HG03139 (cell line): Measurements from ENCODE around the gene UBC.
A peak's percentile ranks its signal among the peaks of the same experiment; 100 is the strongest.

ENCODE experiments used
- ATAC-seq: cut with Tn5 transposase; IDR thresholded peaks from one replicate; pipeline ENCODE4 v1.9.1; 2021; ENCODE audit not compliant: unreplicated experiment

Gene UBC

DNA sequence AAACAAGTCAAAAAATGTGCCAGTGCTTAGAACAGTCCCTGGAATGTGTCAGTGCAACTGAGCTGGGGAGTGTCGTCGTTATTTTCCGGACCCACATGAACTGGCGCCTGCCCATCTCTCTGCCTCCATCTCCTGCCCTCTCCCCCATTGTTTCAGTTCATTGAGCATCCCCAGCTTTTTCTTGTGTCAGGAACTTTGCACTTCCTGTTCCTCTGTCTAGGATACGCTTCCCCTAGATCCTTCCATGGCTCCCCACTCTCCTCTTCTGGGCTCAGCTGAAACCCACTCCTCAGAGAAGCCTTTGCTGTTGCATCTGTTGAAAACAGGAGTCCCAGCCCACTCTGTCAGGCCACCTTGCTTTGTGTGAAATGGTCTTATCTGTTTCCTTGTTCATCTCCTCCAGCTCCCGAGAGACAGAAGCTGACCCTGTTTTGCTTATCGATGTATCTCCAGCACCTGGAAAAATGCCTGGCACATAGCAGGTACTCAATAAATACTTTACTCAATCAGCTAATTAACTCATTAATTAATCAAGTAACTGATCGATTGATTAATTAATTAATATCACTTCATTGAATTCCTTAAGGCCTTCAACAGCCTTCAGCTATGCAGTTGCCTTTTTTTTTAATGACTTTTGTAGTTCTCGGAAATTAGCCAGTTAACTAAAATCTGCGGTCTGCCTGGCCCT is 48.1 kb downstream of the UBC start:
- no peak for ATAC-seq

GRCh38 chr12:124865728-124866127 is 48.7 kb downstream of the UBC start:
- ATAC-seq: no peak

DNA sequence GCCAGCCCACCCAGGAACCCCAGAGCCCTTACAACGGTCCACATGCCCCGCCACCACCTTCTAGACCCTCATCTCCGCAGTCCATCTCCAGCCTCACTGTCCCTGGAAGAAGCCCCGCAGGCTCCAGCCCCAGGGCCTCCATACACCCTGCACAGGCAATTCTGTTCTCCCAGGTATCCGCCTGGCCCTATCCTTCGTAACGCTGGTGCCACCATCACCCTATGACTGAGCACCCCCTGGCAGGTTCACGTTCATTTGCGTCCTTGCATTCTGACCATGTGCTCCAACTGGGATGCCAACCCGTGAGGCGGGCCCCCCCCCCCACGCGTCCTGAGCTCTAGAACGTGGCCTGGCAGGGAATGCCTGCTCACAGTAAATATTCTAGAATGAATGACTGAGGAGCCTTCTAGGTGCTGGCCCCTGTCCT is 50.1 kb downstream of the UBC start:
- ATAC-seq: no peak

DNA sequence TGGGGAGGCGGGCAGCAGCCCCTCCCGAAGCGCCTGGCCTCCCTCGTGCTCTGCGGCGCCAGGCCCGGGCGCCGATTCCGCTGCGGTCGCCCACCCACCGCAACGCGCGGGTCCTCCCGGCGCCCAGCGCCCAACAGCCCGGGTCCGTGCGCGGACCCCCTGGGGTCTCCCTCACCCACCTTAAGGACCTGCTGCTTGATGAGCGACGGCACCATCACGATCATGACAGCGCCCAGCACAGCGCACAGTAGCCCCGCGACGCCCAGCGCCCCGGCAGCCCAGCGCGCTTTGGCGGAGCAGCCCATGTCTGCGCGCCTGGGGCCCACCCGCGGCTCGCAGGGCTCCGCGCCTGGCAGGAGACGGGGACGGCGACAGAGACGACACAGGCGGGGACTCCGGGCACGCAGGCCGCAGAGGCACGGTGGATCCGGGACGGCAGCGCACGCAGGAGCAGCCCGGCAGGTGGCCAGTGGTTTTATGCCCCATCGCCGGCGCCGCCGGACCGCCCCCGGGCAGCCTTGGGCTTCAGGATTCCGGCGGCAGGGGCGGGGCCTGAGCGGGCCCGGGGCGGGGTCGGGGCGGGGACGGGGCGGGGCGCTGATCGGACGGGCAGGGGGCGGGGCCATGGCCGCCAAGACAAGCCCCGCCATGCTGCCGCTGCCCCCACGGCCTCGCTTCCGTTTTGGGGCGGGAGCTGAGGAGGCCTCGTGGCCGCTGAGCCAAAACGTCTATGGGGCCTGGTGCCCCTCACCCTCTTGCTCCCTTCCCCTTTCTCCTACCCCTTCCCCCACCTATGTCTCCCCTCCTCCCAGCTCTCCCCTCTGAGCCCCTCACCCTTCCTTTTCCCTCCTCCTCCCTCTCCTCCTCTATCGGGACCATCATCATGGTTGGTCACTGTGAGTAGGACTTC is 50.8 kb downstream of the UBC start, which contains the start of gene SCARB1:
SCARB1 (minus strand) TSS at position 449 of the 910 bp plus-strand sequence; CDS start at position 305, 144 bp downstream.
- ATAC-seq: peak; percentile 64

GRCh38 chr12:124862768-124863415 is 51.6 kb downstream of the UBC start:
- ATAC-seq: peak; percentile 21

DNA sequence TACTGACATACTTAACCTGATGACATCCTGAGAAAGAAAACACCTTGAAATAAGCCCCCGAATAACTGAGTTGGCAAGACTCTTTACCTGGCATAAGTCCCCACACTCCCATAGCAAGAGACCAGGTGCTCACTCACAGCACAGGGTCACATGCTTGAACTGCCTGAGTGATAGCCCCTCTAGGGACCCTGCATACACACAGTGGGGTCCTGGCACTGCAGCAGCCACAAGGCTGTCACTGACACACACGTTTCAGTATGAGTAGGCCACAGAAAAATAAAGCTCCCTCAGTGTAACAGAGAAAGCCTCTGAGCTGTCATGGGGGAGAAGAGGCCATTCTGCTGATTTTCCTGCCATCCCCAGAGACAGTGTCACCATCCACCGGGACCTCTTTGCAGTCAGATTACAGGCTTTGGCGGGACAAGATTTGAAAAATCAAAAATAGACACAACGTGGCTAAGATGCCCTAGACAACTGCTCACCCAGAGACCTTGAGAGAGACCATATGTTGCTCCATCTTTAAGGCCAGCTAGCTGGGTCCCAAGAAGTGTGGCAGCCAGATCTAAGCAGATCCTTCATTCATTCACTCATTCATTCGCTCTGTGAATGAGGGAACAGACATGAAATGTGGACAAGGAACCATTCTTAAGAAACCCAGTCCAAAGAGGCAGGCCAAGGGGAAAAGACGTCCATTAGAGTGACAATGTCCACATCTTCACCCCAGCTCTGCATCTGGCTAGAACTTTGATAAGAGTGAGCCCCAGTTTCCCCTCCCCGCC is 52.4 kb downstream of the UBC start:
- ATAC-seq: peak; percentile 27
